Hematopoietic multipotent progenitor cell treated with erythropoietin and hydrocortisone succinate and interleukin-3 and kit ligand, for 17 days (in vitro differentiated cells): Measurements from ENCODE around the gene SH3BGRL2.
"Not testable (repeated sequence)": the region's sequence is repeated elsewhere in the genome, so short reads cannot be mapped to it uniquely, and the experiment has no call there.

Experiments
- DNase-seq: peaks from one replicate; pipeline ENCODE4 v3.0.0-alpha.2; 2015; ENCODE audit warnings: low spot score

Gene SH3BGRL2

GRCh38 chr6:79614326-79615305 is 16.5 kb upstream of the SH3BGRL2 start:
- peak; percentile 46 for DNase-seq

- no peak for DNase-seq
These were observed 13.6 kb upstream of the SH3BGRL2 start for GRCh38 chr6:79617518-79617941.

- DNase-seq, result not testable (repeated sequence)
These were observed 12.7 kb upstream of the SH3BGRL2 start for GRCh38 chr6:79618425-79618824.

- no peak for DNase-seq
These were observed 9.6 kb upstream of the SH3BGRL2 start for GRCh38 chr6:79621579-79621978.

- no peak for DNase-seq
These were observed 8.8 kb upstream of the SH3BGRL2 start for GRCh38 chr6:79622364-79622763.

- DNase-seq, result no peak
These were observed 8.0 kb upstream of the SH3BGRL2 start for GRCh38 chr6:79623106-79623505.

GRCh38 chr6:79625746-79626145 is 5.4 kb upstream of the SH3BGRL2 start:
- DNase-seq, result no peak

GRCh38 chr6:79626811-79627210 is 4.3 kb upstream of the SH3BGRL2 start:
- DNase-seq, result no peak

- no peak for DNase-seq
These were observed 3.7 kb upstream of the SH3BGRL2 start for GRCh38 chr6:79627422-79627821.

- DNase-seq, result no peak
These were observed 2.5 kb upstream of the SH3BGRL2 start for GRCh38 chr6:79628466-79629288.

- DNase-seq, result no peak
These were observed 698 bp upstream of the SH3BGRL2 start for GRCh38 chr6:79630380-79630882.

GRCh38 chr6:79631693-79632172 is 604 bp downstream of the SH3BGRL2 start:
- DNase-seq, result no peak

GRCh38 chr6:79632580-79632979 is 1.5 kb downstream of the SH3BGRL2 start:
- no peak for DNase-seq

GRCh38 chr6:79634491-79635231 is 3.5 kb downstream of the SH3BGRL2 start:
- DNase-seq, result no peak

GRCh38 chr6:79635232-79635543 is 4.1 kb downstream of the SH3BGRL2 start:
- DNase-seq, result no peak

- DNase-seq, result no peak
These were observed 5.5 kb downstream of the SH3BGRL2 start for GRCh38 chr6:79636673-79637072.

GRCh38 chr6:79640146-79641111 is 9.3 kb downstream of the SH3BGRL2 start:
- no peak for DNase-seq

- no peak for DNase-seq
These were observed 14.9 kb downstream of the SH3BGRL2 start for GRCh38 chr6:79646006-79646405.

GRCh38 chr6:79646561-79646960 is 15.4 kb downstream of the SH3BGRL2 start:
- no peak for DNase-seq

GRCh38 chr6:79647741-79648140 is 16.6 kb downstream of the SH3BGRL2 start:
- DNase-seq, result no peak

GRCh38 chr6:79648328-79648727 is 17.2 kb downstream of the SH3BGRL2 start:
- no peak for DNase-seq
